HG03196 (cell line): ENCODE results near the gene POLD4.
A peak's percentile ranks its signal among the peaks of the same experiment; 100 is the strongest.
"Not testable (repeated sequence)": the region's sequence is repeated elsewhere in the genome, so short reads cannot be mapped to it uniquely, and the experiment has no call there.

Source experiments
- ATAC-seq: cut with Tn5 transposase; IDR thresholded peaks from one replicate; pipeline ENCODE4 v1.9.1; 2021; ENCODE audit not compliant: unreplicated experiment

Gene POLD4

DNA sequence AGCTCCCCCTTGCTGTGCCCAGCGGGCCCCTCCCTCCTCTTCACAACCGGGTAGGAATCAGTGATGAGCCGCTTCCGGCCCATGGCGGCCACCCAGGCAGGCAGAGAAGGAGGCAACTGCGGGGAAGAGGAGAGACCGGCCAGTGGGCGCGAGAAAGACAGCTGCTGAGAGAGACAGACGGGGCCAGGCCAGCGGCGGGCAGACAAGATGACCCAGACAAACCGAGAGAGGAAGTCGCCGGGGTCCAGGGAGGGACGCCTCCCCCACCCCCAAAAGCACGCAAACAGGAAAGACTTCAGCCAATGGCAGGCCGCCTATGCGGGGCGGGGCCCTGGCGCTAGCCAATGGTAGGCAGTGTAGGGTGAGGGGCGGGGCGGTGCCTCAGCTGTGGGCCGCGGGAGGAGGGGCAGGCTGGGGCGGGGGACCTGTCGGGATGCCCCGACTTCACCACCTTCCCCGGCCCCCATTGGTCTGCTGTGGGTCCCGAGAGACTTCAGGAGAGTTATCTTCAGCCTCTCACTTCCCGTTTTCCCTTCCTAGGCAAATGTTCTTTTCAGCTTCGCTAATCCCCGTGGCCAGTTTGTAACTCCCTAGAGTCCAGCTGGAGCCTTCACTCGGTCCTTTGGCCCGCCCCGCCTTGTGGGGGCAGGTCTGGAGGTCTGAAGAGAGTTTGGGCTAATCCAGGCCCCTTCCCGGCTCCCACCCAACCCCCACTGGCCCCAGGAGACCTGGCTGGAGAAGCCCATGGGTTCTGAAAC is at the start of gene POLD4:
Gene POLD4 (minus strand): TSS at position 230 of the 758 bp plus-strand sequence. CDS start 147 bp downstream, at position 83.
- peak; percentile 63 for ATAC-seq

DNA sequence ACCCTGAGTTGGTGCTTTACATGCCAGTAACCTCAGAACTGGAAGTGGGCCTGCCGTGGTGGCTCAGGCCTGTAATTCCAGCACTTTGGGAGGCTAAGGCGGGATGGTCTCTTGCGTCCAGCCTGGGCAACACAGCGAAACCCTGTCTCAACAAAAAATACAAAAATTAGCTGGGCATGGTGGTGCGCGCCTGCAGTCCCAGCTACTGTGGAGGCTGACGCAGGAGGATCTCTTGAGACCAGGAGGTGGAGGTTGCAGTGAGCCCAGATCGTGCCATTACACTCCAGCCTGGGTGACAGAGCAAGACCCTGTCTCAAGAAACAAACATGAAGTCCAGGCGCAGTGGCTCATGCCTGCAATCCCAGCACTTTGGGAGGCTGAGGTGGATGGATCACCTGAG is 49.7 kb upstream of the POLD4 start:
- not testable (repeated sequence) for ATAC-seq

DNA sequence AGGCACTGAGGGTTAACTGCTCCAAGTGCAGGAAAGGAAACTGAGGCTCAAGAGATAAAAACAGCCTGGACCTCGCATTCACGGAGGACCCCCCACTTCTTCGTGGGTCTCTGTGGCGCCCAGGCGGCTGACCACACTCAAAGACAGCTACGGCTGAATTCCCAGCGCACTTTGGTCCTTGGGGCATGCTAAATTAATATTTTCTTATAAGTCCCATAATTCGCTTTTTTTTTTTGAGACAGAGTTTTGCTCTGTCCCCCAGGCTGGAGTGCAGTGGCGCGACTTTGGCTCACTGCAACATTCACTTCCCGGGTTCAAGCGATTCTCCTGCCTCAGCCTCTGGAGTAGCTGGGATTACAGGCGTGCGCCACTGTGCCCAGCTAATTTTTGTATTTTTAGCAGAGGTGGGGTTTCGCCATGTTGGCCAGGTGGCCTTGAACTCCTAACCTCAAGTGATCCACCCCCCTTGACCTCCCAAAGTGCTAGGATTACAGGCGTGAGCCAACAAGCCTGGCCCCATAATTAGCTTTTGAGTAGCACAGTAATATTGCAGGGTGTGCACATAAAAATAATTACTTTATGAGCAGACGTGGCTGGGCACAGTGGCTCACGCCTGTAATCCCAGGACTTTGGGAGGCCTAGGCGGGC is 49.0 kb upstream of the POLD4 start:
- not testable (repeated sequence) for ATAC-seq

DNA sequence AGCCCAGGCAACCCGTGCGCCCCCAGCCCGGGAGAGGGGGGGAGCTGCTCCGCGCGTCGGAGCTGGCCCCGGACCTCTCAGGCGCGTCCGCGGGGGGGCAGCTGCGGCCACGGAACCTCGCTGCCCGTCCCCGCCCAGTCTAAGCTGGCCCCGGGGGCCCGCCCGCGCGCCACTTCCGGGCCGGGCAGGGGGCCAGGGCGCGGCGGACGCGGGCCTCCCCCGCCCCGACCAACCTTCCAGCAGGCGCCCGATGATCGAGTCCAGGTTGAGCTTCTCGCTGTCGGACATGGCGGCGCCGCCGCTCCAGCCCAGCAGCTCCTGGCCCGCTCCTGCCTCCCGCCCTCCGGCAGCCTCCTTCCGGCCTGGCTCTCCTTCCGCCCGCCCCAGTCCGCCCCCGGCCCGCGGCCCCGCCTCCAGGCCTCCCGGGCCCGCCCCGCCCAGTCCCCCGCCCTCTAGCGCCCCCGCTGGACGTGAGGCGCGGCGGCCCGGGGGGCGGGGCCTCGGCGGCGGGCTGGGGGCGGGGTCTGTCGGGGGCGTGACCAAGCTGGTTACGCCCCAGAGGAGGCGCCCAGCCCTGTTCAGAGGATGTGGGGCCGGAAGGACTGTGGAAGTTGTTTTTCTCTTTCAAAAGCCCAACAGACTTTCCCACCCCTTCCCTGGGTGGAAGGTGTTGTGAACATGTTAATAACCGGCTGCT is 48.3 kb upstream of the POLD4 start, which contains the start of gene PPP1CA:
Gene PPP1CA (minus strand): TSS at position 364 of the 697 bp plus-strand sequence. CDS start 76 bp downstream, at position 288.
- peak; percentile 50 for ATAC-seq

DNA sequence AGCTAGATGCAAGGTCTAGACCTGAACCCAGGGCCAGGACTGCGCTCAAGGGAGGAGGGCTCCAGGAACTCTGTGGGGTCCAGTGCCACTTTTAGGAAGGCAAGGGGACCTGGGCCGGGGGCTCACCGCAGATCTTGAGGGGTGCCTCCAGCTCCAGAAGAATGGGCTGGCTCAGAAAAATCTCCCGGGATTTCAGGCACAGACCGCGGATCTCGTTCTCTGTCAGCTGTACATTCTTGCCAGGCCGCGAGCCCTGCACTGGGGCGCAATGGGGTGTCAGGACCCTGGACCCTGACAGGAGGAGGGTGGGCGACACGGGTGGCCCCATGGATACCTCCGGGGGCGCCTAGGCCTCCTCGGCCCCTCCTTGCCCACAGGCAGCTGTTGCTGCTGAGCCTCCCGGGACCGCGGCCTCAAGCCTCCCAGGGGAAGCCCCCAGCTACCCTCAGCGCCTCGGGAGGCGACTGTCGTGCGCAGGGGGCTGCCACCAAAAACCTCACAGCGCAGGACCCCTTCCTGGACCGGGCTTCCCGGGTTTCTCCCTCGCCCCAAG is 47.7 kb upstream of the POLD4 start:
- no peak for ATAC-seq

DNA sequence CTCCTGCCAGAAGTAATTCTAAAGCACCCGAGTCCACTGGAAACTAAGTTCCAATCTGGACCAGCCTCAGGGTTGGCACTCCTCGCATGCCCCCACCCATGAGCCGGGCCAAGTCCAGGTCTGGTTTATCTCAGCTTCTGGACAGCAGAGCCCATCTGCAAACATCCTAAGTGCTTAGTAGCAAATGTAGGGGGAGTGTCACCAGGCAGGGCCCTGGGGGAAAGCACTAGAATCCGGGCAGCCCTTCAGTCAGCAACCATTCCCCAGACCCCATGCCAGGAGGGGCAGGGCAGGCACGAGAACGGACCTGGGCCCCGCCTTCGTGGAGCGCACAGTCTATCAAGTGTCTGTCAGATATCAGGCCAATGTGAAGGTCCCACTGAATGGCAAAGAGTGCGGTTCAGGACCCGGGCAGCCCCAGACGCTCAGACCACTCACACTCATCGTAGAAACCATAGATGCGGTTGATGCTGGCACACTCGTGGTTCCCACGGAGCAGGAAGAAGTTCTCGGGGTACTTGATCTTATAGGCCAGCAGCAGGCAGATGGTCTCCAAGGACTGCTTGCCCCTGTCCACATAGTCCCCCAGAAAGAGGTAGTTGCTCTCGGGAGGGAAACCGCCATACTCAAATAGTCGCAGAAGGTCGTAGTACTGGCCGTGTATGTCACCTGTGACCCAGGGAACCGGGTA is 47.0 kb upstream of the POLD4 start:
- no peak for ATAC-seq

DNA sequence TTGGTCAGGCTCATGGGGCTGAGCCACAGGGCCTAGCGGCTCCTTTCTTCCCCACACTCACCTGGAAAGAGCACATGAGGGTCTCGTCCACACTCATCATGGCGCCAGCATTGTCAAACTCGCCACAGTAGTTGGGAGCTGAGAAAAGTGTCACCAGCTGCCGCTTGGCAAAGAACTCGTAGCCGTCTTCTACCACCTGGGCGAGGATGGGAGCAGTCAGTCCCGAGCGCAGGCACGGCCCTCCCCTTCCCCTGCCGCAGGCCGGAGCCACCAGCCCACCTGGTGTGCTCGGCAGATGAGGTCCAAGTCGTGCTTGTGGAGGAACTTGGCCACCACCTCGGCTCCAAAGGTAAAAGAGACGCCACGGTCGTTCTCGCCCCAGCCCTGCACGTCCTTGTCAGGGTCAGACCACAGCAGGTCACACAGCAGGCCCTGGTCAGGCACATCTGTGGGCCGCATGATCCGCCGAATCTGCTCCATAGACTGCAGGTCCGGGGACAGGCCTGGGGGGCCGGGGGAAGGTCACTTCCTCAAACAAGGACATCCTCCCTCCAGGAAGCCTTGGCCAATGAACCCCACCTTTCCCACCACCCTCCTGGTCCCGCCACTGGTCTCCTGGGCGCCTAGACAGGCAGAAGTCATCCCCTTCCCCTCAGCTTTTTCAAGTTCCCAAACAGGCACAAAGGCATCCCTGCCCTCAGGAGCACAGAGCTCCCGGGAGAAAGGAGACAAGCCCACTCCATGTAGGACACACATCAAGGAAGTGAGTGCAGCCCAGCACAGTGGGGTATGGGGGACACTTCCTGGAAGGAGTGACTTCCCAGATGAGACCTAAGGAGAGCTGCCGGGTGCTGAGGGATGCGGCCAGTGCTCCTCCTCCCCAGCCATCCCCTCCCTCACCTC is 45.6 kb upstream of the POLD4 start:
- ATAC-seq: no peak

DNA sequence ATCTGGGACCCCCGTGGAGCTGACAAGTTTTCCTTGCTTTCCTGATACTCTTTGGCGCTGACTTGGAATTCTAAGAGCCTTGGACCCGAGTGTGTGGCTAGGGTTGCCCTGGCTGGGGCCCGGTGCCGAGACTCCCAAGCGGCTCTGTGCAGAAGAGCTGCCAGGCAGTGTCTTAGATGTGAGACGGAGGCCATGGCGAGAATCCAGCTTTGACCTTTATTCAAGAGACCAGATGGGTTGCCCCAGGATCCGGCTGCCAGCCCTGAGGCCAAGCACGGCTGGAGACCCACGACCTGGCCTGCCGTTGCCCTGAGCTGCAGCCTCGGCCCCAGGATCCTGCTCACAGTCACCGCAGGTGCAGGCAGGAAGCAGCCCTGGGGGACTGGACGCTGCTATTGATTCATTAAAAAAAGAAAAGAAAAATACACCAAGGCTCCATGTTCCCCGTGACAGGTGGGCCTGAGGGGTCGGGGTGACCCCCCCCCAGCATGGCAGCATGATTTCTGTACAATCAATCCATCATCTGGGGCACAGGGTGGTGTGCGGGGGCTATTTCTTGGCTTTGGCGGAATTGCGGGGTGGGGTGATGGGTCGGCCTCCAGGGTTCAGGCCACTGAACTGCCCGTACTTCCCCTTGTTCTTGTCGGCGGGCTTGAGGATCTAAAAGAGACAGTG is 44.8 kb upstream of the POLD4 start:
- ATAC-seq: no peak

DNA sequence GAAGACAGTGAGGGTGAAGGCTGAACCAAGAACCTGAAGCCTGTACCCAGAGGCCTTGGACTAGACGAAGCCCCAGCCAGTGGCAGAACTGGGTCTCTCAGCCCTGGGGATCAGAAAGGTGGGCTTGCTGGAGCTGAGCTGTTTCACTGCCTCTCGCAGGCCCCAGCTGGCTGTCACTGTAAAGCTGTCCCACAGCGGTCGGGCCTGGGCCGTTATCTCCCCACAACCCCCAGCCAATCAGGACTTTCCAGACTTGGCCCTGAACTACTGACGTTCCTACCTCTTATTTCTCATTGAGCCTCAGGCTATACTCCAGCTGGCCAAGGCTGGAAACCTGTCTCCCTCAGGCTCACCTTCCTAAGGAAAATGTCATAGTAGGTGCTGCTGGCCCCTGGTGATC is 44.2 kb upstream of the POLD4 start:
- no peak for ATAC-seq

DNA sequence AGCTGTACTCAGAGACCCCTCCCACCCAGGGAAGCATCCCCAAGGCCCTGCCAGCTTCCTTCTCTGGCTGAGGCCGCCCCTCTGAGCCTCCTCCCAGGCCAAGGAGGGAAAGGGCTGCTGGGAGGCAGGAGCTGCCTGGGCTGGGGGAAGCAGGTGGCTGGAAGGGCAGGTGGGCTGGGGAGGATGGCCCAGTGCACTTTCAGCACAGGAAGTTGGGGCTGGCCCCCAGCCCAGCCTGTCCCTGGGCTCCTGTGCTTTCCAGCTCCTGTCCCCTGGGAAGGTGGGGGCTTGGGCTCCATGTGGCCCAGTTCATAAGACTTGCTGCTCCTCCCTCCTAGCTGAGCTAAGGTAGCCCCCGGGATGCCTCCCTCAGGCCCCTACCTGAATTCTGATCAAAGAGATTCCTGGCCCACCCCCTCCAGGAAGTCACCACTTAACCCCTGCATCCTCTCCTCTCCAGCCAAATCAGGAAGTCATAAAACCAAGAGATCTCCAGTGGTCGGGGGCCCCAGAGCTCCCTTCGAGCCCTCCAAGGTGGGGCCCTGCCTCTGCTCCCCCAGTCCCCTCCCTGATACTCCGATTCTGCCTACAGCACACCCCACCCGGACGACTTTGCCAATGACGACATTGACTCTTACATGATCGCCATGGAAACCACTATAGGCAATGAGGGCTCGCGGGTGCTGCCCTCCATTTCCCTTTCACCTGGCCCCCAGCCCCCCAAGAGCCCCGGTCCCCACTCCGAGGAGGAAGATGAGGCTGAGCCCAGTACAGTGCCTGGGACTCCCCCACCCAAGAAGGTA is 43.4 kb upstream of the POLD4 start:
- ATAC-seq: no peak

DNA sequence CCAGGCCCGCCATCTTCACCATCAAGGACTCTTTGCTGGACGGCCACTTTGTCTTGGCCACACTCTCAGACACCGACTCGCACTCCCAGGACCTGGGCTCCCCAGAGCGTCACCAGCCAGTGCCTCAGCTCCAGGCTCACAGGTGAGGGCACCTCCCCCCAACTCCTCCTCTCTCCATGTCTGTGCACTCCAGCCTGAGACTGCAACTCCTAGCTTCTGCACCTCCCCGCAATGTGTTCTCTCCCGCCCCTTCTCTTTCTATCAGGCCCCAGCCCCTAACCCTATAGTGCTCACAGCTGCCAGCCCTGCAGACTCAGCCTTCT is 42.9 kb upstream of the POLD4 start:
- ATAC-seq: no peak

DNA sequence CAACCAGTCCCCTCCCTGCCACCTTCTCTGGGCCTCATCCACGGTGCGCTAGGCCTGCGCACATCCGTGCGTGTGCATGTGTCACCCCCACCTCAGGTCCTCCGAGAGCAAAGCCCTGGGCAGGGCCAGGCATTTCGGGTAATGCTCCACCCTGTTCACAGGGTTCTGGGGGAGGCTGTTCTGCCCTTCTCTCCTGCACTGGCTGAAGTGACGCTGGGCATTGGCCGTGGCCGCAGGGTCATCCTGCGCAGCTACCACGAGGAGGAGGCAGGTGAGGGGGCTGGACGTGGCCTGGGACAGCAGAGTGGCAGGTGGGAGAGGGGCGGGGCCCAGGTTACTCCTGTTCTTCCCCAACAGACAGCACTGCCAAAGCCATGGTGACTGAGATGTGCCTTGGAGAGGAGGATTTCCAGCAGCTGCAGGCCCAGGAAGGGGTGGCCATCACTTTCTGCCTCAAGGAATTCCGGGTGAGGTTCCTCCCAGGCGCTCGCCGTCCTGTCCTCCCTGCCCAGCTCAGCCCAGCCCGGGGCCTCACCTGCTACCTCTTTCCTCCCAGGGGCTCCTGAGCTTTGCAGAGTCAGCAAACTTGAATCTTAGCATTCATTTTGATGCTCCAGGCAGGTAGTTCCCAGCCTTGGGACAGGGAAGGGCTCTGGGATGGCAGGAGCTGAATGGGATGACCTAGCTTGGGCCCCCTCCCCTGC is 42.4 kb upstream of the POLD4 start:
- no peak for ATAC-seq

DNA sequence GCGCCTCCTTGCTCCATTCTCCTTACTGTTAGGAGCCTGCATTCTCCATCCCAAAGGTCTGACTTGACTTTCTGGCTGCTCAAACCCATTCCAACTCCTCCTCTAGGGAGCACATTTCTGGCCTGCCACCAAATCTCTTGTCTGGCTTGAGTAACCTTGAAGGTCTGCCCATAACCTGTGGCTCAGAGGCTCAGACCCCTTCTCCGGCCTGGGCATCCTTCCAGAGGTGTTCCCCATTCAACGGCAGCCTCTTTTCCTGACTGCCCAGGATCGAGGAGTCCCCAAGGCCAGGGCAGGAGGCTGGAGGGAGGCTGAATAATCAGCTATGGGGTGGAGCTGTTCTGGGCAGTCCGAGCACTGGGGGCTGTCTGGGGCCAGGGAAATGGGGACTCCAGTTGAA is 40.6 kb upstream of the POLD4 start:
- ATAC-seq: no peak

DNA sequence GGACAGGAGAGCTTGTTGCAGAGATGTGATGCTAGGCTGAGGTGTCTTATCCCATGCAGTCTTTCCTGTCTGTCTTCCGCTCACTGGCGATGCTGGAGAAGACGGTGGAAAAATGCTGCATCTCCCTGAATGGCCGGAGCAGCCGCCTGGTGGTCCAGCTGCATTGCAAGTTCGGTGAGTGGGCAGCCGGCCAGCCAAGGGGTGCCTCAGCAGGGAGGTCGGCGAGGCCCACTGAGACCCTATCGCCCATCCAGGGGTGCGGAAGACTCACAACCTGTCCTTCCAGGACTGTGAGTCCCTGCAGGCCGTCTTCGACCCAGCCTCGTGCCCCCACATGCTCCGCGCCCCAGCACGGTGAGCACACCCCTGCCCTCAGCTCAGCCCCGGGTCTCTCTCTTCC is 40.1 kb upstream of the POLD4 start:
- no peak for ATAC-seq

DNA sequence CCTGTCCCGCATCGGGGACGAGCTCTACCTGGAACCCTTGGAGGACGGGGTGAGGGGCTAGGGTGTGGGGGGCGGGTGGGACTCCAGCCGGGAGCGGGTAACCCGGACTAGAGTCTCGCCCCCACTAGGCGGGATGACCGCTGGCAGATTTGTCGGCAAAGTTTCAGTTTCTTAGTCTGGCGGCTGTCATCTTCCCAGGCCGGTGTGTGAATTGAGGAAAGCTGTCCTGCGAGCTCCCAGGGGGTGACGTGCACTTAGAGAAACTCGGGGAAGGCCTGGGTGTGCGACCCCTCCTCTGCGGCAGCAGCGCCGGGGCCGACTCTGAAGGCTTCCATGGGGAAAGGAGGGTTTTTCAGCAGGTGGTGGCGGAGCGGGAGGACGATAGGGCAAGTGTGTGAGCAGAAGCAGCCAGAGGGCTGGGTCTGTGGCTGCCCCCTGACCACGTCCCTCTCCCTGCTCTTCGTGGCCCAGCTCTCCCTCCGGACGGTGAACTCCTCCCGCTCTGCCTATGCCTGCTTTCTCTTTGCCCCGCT is 38.9 kb upstream of the POLD4 start:
- ATAC-seq: no peak

DNA sequence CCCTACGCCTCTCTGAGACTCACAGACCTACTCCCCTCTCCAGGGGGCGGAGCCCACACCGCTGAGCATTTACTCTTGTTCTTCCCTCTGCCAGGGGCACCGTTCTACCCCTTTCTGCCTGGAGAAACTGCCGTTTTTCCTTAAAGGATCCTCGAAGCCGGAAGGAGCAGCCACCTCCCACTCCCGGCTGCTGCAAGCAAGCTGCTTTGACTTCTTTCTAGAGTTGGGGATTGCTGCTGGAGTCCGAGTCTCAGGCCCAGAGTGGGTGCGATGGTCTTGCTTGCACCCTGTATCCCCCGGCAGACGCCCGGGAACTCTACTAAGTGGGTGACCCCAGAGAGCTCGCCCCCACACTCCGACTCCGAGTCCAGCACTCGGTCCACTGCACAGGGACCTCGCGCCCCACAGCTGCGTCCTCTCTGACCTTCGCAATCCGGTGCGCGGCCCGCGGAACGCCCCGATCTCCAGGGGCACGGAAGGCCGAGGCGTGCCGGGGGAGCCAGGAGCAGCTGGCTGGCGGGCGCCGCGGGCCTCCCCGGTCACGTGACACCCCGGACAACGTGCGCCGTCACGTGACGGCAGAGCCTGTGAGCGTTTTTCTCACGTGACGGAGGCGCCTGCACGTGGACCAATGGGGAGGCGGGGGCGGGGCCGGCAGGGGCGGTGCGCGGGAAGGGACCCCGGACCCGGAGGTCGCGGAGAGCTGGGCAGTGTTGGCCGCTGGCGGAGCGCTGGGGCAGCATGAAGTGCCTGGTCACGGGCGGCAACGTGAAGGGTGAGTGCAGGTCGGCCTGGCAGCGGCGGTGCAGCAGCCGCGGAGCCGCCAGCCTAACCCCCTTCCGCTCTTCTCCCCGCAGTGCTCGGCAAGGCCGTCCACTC is 38.2 kb upstream of the POLD4 start, which contains the start of gene RAD9A:
Gene RAD9A (plus strand): TSS at position 683 of the 879 bp plus-strand sequence. CDS start 59 bp downstream, at position 742.
- peak; percentile 54 for ATAC-seq

DNA sequence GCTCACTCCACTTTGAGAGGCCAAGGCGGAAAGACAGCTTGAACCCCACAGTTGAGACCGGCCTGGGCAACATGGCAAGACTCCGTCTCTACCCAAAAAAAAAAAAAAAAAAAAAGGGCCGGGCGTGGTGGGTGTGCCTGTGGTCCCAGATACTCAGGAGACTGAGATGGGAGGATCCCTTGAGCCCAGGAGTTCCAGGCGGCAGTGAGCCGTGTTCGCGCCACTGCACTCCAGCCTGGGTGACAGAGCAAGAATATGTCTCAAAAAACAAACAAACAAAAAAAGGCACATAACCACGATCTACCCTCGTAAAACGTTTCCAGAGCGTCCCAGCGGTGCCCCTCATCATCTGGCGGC is 37.6 kb upstream of the POLD4 start:
- ATAC-seq: no peak
